ENCODE measurements around the gene OTOA.
A peak's percentile ranks its signal among the peaks of the same experiment; 100 is the strongest.
"Not testable (repeated sequence)": the region's sequence is repeated elsewhere in the genome, so short reads cannot be mapped to it uniquely, and the experiment has no call there.

OTOA gene

GRCh38 chr16:21719283-21719682, 55.5 kb downstream of the OTOA start:
- no peak for DNase-seq (ENCODE audit: low read depth in 2 of 3, low spot score in 1 of 3)

DNA sequence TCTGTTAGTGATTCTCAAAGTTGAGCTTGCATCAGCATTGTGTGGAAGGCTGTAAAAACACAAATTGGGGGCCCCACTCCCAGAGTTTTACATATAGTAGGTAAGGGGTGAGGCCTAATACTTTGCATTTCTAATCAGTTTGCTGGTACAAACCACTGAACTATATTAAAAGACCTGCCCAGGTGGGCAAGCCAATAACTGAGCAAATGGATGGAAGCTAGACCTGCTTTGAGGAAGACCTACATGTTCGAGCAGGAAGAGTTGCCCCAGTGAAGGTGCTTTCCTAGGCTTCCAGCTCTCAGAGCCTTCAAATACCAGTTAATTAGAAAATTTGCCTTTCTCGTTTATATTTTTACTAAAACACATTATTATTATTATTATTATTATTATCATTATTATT, 56.8 kb downstream of the OTOA start:
- DNase-seq (ENCODE audit: low read depth in 2 of 3, low spot score in 1 of 3) = no peak

DNA sequence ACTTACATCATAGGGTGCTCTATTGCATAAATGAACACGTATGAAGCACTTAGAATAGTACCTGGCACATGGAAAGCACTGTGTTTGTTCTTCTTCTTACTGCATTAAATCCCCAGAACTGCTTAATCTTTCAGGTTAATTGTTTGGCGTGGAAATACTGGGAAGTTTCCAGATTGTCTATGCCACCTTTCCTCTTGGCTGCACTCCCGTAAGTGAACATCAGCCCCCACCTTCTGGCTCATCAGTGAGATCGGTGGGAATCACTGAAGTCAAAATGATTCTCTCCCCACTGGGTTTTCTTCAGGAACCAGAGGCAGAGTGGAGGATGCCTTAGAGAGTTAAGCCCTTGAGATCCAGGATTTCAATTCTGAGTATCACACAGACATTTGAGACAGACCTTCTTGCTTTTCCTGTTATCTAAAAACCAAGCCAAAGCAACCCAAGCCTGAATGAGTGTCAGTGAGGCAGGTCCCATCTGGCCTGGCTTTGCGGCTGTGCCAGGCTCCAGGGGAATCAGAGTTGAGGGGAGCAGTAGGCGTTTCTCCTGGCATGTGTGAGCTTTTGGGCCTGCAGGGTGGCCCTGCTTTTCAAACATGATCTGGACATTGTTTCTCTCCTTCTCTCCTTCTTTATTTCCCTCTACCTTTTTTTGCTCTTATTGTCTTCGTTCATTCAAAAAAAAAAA, 59.1 kb downstream of the OTOA start:
- no peak for DNase-seq (ENCODE audit: low read depth in 2 of 3, low spot score in 1 of 3)

- no peak for DNase-seq (ENCODE audit: low read depth in 2 of 3, low spot score in 1 of 3)
These were observed 59.8 kb downstream of the OTOA start for GRCh38 chr16:21723532-21723931.

DNA sequence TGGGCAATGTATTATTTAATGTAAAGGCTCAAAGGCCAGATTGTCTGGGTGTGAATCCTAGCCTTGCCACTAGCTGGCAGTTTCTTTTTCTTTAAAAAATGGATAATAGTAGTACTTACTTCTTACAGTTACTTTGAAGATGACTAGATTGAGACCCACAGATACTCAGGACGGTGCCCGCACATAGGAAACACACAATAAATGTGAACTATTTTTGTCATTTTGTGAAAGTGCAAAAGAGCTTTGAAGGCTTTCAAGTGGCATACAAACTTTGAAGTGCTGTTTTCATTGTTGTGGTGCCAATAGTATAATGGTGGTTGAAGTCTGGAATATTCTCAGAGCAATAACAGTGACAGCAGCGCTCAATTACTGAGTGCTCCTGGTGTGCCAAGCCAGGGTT, 63.6 kb downstream of the OTOA start:
- DNase-seq (ENCODE audit: low read depth in 2 of 3, low spot score in 1 of 3) = no peak

- DNase-seq (ENCODE audit: low read depth in 2 of 3, low spot score in 1 of 3) = not testable (repeated sequence)
These were observed 67.5 kb downstream of the OTOA start for GRCh38 chr16:21731233-21731632.

GRCh38 chr16:21740637-21741036, 76.9 kb downstream of the OTOA start:
- not testable (repeated sequence) for DNase-seq (ENCODE audit: low read depth in 2 of 3, low spot score in 1 of 3)

DNA sequence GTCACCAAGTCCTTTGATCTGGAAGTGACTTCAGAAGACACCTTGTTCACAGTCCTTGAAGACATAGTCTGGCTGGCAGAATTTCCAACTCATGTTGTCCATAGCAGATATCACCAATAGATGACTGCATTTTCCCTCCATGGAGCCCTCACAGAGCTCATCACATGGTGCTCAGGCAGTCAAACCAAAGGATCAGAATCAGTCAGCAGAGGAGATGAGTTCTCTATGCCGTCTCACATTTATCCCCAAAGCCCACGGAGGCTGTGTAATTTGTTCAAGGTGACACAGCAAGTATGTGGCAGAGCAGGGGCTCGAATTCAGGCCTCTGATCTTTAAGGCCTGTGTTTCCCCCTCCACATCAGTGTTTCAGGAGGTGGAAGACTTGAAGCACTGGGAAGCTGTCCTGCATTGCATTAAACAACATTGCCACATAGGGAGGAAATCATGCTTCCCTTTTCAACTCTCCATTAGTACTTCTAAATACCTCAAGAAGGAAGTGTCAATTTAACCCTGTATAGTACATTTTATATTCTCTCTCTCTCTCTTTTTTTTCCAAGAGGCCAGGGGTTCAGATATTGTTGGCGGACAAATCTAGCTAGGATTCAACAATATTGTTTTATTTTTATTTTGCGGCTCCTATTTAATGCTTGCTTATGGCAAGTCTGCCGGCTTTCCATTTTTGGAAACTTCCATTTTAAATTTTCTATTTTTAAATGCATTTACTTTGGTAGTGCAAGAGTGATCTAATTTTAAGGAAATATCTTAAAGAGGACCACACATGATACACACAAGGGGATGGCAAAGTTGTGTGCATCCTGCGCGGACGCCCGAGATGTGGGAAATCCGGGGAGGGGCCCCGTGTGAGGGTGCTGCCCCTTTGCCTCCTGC, 92.7 kb downstream of the OTOA start:
- DNase-seq (ENCODE audit: low read depth in 2 of 3, low spot score in 1 of 3) = peak in 1 of 3 donors; percentile 5

- not testable (repeated sequence) for DNase-seq (ENCODE audit: low read depth in 2 of 3, low spot score in 1 of 3)
These were observed 93.4 kb downstream of the OTOA start for GRCh38 chr16:21757080-21757671.

DNA sequence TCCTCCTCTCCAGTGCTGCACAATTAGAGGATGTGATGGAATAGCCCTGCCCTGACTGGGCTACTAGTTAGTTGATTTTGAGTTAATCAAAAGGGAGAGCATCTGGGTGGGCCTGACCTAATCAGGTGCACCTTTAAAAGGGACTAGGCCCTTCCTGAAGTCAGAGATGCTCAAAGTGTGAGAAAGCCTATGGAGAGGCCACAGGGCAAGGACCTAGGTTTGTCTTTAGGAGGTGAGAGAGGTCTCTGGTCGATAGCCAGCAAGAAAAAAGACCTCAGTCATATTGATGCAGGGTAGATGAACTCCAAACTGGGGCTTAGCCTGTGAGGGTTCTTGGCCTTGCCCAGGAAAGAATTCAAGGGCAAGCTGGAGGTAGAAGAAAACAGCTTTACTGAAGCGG, 104.5 kb downstream of the OTOA start:
- not testable (repeated sequence) for DNase-seq (ENCODE audit: low read depth in 2 of 3, low spot score in 1 of 3)

DNA sequence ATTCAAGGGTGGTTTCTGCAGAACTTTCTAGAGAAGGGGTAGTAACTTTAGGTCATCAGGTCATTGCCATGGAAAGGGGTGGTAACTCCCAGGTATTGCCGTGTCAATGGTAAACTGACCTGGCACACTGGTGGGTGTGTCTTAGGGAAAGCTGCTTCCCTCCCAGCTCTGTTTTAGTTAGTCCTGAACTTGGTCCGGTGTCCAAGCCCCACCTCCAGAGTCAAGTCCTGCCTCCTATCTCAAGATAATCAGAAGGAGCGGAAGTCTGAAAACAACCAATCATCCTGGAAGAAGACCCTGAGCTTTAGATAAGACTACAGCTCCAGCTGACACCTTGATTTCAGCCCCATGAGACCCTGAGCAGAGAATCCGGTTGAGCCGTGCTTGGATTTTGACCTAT, 105.0 kb downstream of the OTOA start:
- not testable (repeated sequence) for DNase-seq (ENCODE audit: low read depth in 2 of 3, low spot score in 1 of 3)

- DNase-seq (ENCODE audit: low read depth in 2 of 3, low spot score in 1 of 3) = not testable (repeated sequence)
These were observed 105.5 kb downstream of the OTOA start for GRCh38 chr16:21769284-21769683.

DNA sequence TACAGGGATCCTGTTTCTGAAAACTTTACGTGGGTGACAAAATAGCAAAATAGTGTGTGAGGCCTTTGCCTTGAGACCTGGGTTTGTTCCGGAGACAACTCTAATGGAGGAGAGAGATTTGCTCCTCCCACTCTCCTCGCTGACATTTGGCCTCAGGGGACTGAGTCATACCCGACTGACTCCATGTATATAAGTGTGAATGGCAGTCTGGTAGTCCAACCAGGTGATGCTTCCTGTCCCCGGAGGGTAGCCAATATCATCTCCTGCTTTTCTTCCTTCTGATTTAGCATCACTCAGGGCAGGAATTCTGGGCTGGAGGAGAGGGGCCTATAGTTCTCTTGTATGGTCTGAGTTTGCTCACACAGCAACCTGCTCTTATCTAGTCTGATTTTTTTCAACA, 106.8 kb downstream of the OTOA start:
- not testable (repeated sequence) for DNase-seq (ENCODE audit: low read depth in 2 of 3, low spot score in 1 of 3)

GRCh38 chr16:21772547-21773206, 108.9 kb downstream of the OTOA start:
- DNase-seq (ENCODE audit: low read depth in 2 of 3, low spot score in 1 of 3) = not testable (repeated sequence)

DNA sequence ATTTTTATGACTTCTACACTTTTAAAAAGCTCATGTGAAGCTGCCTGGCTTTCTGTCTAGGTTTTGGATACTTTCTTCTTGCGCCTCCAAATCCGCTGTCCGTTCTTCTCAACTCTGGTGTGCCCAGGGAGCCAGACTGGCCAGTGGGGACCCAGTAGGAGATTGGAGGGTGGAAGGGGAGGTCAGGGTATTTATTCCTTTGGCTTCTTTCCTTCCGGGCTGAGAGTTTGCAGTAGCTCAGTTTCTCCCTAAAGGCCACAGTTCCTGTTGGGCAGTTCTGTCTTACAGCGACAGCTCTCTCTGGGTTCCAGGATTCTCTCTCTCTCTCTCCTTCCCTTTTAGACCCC, 109.4 kb downstream of the OTOA start:
- DNase-seq (ENCODE audit: low read depth in 2 of 3, low spot score in 1 of 3) = not testable (repeated sequence)

GRCh38 chr16:21780525-21780924, 116.8 kb downstream of the OTOA start:
- DNase-seq (ENCODE audit: low read depth in 2 of 3, low spot score in 1 of 3) = not testable (repeated sequence)

DNA sequence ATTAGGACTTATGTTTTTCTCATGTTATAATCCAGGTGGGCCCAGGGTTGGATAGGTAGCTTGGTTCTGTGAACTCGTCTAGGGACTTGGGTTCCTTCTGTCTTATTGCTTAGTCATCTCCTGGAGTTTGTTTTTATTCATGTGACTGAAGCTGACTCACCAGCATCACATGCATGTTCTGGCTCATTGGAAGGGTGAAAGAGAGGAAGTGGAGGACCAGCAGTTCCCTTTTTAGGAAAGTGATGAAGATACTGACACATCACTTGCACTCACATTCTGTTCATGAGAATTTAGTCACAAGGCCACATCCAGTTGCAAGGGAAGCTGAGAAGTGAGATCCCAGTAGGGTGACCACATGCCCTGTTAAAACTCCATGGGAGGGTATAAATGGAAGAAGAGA, 126.7 kb downstream of the OTOA start:
- DNase-seq (ENCODE audit: low read depth in 2 of 3, low spot score in 1 of 3) = not testable (repeated sequence)

DNA sequence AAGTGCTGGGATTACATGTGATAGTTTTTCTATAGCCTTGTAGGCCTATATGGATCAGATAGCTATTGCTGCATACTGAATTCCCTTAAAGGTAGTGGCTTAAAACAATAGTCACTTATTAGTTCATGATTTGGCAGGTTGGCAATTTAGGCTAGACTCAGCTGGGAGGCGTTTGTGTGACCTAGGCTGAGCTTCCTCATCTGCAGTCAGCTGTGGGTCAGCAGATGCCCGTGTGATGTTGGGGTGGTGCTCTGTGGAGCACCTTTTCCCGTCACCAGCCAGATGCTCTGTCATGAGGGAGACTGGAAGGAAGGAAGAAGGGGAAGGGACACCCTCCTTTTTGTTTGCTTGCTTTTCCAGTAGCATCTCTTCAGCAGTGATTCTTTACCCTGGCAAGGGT, 129.5 kb downstream of the OTOA start:
- DNase-seq (ENCODE audit: low read depth in 2 of 3, low spot score in 1 of 3) = not testable (repeated sequence)

- not testable (repeated sequence) for DNase-seq (ENCODE audit: low read depth in 2 of 3, low spot score in 1 of 3)
These were observed 134.8 kb downstream of the OTOA start for GRCh38 chr16:21798601-21799000.

GRCh38 chr16:21801538-21802374, 138.0 kb downstream of the OTOA start:
- DNase-seq (ENCODE audit: low read depth in 2 of 3, low spot score in 1 of 3) = peak in 1 of 3 donors; percentile 24

DNA sequence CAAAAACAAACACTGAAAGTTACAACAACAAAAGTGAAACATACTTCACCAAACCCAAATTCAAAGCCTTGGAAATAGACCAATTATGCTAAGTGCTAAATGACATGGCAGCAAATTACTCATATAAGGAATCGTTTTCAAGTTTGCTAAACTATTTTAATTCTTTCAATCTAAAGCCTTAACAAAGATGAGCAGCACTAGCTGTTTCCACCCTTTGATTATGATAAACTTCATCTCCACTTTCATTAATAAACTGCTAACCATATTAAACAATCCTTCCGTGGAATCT, 138.6 kb downstream of the OTOA start:
- DNase-seq (ENCODE audit: low read depth in 2 of 3, low spot score in 1 of 3) = not testable (repeated sequence)

Data from stimulated activated CD4-positive, alpha-beta T cell treated with anti-CD3 and anti-CD28 coated beads, Interleukin-12 subunit alpha, Interleukin-12 subunit beta, amount 100 ng/mL, for 48 hours (primary cell).